Endothelial cell of umbilical vein (primary cell): Measurements from ENCODE around the gene HTRA2.

Experiments
- CTCF ChIP-seq, 2 donors: IDR thresholded peaks; 1 replicate in 1 of 2; 2 replicates in 1 of 2; pipeline ENCODE4 v1.5.1; 2011; ENCODE audit warnings: low read length in 2 of 2, mild to moderate bottlenecking in 2 of 2, moderate library complexity in 2 of 2, control low read depth in 1 of 2, inconsistent platforms in 1 of 2, low read depth in 1 of 2; ENCODE audit not compliant: insufficient read depth in 1 of 2; ENCODE audit errors: extremely low read depth in 1 of 2
- EZH2 ChIP-seq: IDR thresholded peaks from 2 replicates; pipeline ENCODE4 v1.6.1; 2012; ENCODE audit warnings: borderline replicate concordance, low read depth, mild to moderate bottlenecking, moderate library complexity, low read length, inconsistent platforms; ENCODE audit not compliant: severe bottlenecking
- FOS ChIP-seq: IDR thresholded peaks from 2 replicates; pipeline ENCODE4 v1.6.1; 2011; ENCODE audit warnings: mild to moderate bottlenecking, low read length, moderate library complexity, borderline replicate concordance; ENCODE audit not compliant: insufficient read depth
- JUN ChIP-seq: IDR thresholded peaks from 2 replicates; pipeline ENCODE4 v1.6.1; 2011; ENCODE audit warnings: borderline replicate concordance, low read depth; ENCODE audit not compliant: insufficient read length, insufficient read depth
- MAX ChIP-seq: IDR thresholded peaks from 2 replicates; pipeline ENCODE4 v1.6.1; 2011; ENCODE audit not compliant: insufficient read depth, insufficient read length
- MYC ChIP-seq: IDR thresholded peaks from one replicate; pipeline ENCODE4 v1.6.1; 2011; ENCODE audit warnings: mild to moderate bottlenecking, low read depth, low read length
- POLR2A ChIP-seq: IDR thresholded peaks from 2 replicates; pipeline ENCODE4 v1.6.1; 2012; ENCODE audit warnings: low read depth, mild to moderate bottlenecking, control low read depth, low read length
- POLR2AphosphoS5 ChIP-seq: IDR thresholded peaks from 2 replicates; pipeline ENCODE4 v1.6.1; 2012; ENCODE audit warnings: low read depth, mild to moderate bottlenecking, control low read depth, low read length, moderate library complexity; ENCODE audit not compliant: insufficient read depth

GRCh38 chr2:74562126-74562775 is 32.5 kb downstream of the HTRA2 start:
- no peak for TF ChIP-seq POLR2A
- TF ChIP-seq CTCF (IDR thresholded peaks at IDR 0.05; ENCODE audit: extremely low read depth in 1 of 2, insufficient read depth in 1 of 2, low read depth in 1 of 2, low read length in 2 of 2): no peak
- TF ChIP-seq JUN: no peak
- TF ChIP-seq POLR2AphosphoS5: no peak
- TF ChIP-seq MAX: no peak
- no peak for TF ChIP-seq EZH2
- no peak for TF ChIP-seq MYC
- TF ChIP-seq FOS: peak; percentile 63
